Small intestine (tissue), 7 donors: ENCODE measurements around the gene LYZL1. TPM values are rescaled to one million over a fixed set of nuclear protein-coding genes. Genes with fewer than 3 reads are reported as not detected.

ENCODE experiments used
- DNase-seq, 2 donors: peaks; one replicate each; pipeline versions ENCODE4 v3.0.0 to v3.0.0-alpha.2; 2013
- FAIRE-seq: peaks from 2 replicates; lab custom pipeline; 2012; peaks lifted over from hg19 to GRCh38; lab: Jason Lieb, UNC
- H3K27ac ChIP-seq, 3 donors: one replicate each; pipeline ENCODE4 v1.5.1; 2013; ENCODE audit warnings: low read length in 2 of 3, mild to moderate bottlenecking in 2 of 3, control low read depth in 1 of 3, inconsistent platforms in 1 of 3, low read depth in 1 of 3, moderate library complexity in 1 of 3
- H3K27me3 ChIP-seq, 3 donors: one replicate each; pipeline ENCODE4 v1.6.1; 2013; ENCODE audit warnings: low read length in 3 of 3, inconsistent platforms in 1 of 3; ENCODE audit not compliant: control insufficient read depth in 3 of 3, insufficient read depth in 3 of 3
- H3K36me3 ChIP-seq, 3 donors: one replicate each; pipeline ENCODE4 v1.6.1; 2013; ENCODE audit warnings: low read length in 3 of 3, inconsistent platforms in 1 of 3, low read depth in 1 of 3, mild to moderate bottlenecking in 1 of 3, moderate library complexity in 1 of 3; ENCODE audit not compliant: control insufficient read depth in 3 of 3, insufficient read depth in 2 of 3
- H3K4me1 ChIP-seq, 3 donors: one replicate each; pipeline ENCODE4 v1.6.1; 2013; ENCODE audit warnings: low read length in 2 of 3, inconsistent platforms in 1 of 3, low read depth in 1 of 3, mild to moderate bottlenecking in 1 of 3, moderate library complexity in 1 of 3; ENCODE audit not compliant: control insufficient read depth in 3 of 3, insufficient read depth in 2 of 3
- H3K4me3 ChIP-seq, 3 donors: one replicate each; pipeline ENCODE4 v1.5.1; 2013; ENCODE audit warnings: low read length in 3 of 3, control low read depth in 1 of 3, inconsistent platforms in 1 of 3, low read depth in 1 of 3, mild to moderate bottlenecking in 1 of 3, moderate library complexity in 1 of 3
- H3K9me3 ChIP-seq, 2 donors: one replicate each; pipeline ENCODE4 v1.6.1; 2013; ENCODE audit warnings: low read depth in 1 of 2, low read length in 1 of 2; ENCODE audit not compliant: control insufficient read depth in 2 of 2, insufficient read depth in 1 of 2
- WGBS, 3 donors: extraction: QIAGEN DNeasy Blood & Tissue Kit; methylation state at CpG; one replicate each; pipeline ENCODE4 v1.1.7; 2013; 5-methylcytosine and 5-hydroxymethylcytosine counted together
- polyA plus RNA-seq, 4 donors: library from polyadenylated mRNA; stranded (reverse) in 3 of 4; unstranded in 1 of 4; fragments of 200-250 nt in 3 of 4; fragments of 120-200 nt in 1 of 4; gene quantifications; one replicate each; pipeline versions ENCODE4 v1.2.1 to v1.2.3, GENCODE V29; 2013
- donor health status: healthy with polysubstance abuse.
- donor health status: control.
- donor health status: control.
- donor health status: Bipolar disorder and iron deficiency.
- donor health status: healthy.

Gene LYZL1
- polyA plus RNA-seq, 4 donors: not detected

- Histone ChIP-seq H3K27ac (no peak overlapping the region), H3K9me3 (no peaks in the 10 kb centered on the region), H3K27me3 (peaks cover 0 to 2% (median 0%) of the 10 kb centered on the region in 3 donors), H3K36me3 (no peaks in the 10 kb centered on the region), H3K4me1 (no peaks in the 10 kb centered on the region), H3K4me3 (no peak overlapping the region)
- FAIRE-seq: no peak
- WGBS, 3 donors: 94 to 96% (median 96%) methylated on average over 6 of the region's 6 CpGs
- no peak for DNase-seq
These were observed 20.9 kb upstream of the LYZL1 start for GRCh38 chr10:29268011-29268410.

- H3K4me1 ChIP-seq: no peaks in the 10 kb centered on the region
- no peaks in the 10 kb centered on the region for H3K27me3 ChIP-seq
- WGBS, 3 donors: 85 to 87% (median 85%) methylated on average over 8 of the region's 8 CpGs
- no peak for DNase-seq
- no peaks in the 10 kb centered on the region for H3K9me3 ChIP-seq
- no peak overlapping the region for H3K4me3 ChIP-seq
- FAIRE-seq: no peak
- no peaks in the 10 kb centered on the region for H3K36me3 ChIP-seq
- H3K27ac ChIP-seq: no peak overlapping the region
These were observed 19.4 kb upstream of the LYZL1 start for GRCh38 chr10:29269486-29269885.

DNA sequence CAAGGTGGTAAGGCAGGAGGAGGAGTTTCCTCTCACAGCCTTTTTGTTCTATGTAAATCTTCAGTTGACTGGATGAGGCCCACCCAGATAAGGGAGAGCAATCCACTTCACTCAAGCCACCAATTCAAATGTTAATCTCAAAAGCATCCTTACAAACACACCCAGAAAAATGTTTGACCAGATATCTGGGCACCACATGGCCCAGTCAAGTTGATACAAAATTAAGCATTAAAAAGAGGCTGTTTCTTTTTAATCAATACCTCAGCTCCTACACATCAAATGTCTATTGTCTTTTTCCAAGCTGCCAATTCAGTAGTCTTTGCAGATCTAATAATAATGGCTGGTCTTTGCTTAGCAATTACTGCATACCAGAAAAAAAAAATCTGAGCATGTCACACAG, 18.0 kb upstream of the LYZL1 start:
- FAIRE-seq: no peak
- no peaks in the 10 kb centered on the region for H3K4me1 ChIP-seq
- H3K36me3 ChIP-seq: no peaks in the 10 kb centered on the region
- H3K27me3 ChIP-seq: no peaks in the 10 kb centered on the region
- H3K4me3 ChIP-seq: no peak overlapping the region
- no peak for DNase-seq
- no peak overlapping the region for H3K27ac ChIP-seq
- no peaks in the 10 kb centered on the region for H3K9me3 ChIP-seq

DNA sequence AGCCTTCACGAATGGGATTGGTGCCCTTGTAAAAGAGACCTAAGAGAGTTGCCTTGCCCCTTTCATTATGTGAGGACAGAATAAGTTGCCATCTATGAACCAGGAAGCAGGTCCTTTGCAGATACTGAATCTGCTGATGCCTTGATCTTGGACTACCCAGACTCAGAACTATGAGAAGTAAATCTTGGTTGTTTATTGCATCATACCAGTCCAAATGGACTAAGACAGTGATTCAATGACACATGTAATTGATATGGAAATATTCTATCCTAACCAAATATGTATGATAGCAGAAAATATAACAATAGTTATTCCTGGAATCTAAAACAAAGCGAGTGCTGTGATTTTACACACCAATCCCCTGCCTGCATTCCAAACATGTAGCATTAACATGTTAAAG, 17.0 kb upstream of the LYZL1 start:
- H3K9me3 ChIP-seq: no peaks in the 10 kb centered on the region
- FAIRE-seq (no peak), DNase-seq (no peak)
- no peaks in the 10 kb centered on the region for H3K36me3 ChIP-seq
- no peaks in the 10 kb centered on the region for H3K27me3 ChIP-seq
- H3K27ac ChIP-seq: no peak overlapping the region
- H3K4me1 ChIP-seq: peaks cover 0 to 6% (median 0%) of the 10 kb centered on the region in 3 donors
- WGBS, 3 donors: 62 to 64% (median 63%) methylated on average over 2 of the region's 2 CpGs
- no peak overlapping the region for H3K4me3 ChIP-seq

GRCh38 chr10:29273478-29273877, 15.4 kb upstream of the LYZL1 start:
- peaks cover 0 to 6% (median 0%) of the 10 kb centered on the region in 3 donors for H3K4me1 ChIP-seq
- DNase-seq: no peak
- FAIRE-seq: no peak
- H3K9me3 ChIP-seq: no peaks in the 10 kb centered on the region
- no peak overlapping the region for H3K4me3 ChIP-seq
- H3K27me3 ChIP-seq: no peaks in the 10 kb centered on the region
- 37 to 44% (median 43%) methylated on average over 5 of the region's 5 CpGs for WGBS, 3 donors
- H3K36me3 ChIP-seq: no peaks in the 10 kb centered on the region
- no peak overlapping the region for H3K27ac ChIP-seq

DNA sequence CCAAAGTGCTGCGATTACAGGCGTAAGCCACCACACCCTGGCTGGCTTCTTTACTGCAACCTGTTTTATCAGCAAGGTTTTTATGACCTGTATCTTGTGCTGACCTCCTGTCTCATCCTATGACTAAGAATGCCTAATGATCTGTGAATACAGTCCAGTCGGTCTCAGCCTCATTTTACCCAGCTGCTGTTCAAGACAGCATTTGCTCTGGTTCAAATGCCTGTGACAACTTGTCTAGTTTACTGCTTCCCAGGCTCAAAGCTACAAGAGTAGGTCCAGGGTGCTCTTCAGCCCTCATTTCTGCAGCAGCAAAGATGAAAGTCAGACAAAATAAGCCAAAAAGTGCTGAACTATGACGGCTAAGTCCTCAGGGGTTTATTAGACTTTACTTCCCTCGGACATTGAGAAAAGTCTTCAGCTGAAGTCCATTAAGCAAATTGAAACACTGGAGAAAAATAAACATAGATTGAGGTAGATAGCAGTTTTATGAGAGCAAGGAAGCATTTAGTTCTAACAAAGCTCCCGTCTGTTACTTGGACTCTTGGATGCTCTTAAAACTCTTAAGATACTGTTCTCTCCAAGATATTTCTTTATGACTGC, 12.5 kb upstream of the LYZL1 start:
- 33 to 58% (median 55%) methylated on average over 6 of the region's 6 CpGs for WGBS, 3 donors
- Histone ChIP-seq H3K9me3 (no peaks in the 10 kb centered on the region), H3K27me3 (no peaks in the 10 kb centered on the region), H3K4me1 (peaks cover 0 to 6% (median 0%) of the 10 kb centered on the region in 3 donors), H3K36me3 (no peaks in the 10 kb centered on the region), H3K27ac (no peak overlapping the region), H3K4me3 (no peak overlapping the region)
- DNase-seq (peak in 1 of 2 donors; percentile 29), FAIRE-seq (no peak)

GRCh38 chr10:29277296-29277695, 11.6 kb upstream of the LYZL1 start:
- FAIRE-seq (no peak), DNase-seq (no peak)
- no peaks in the 10 kb centered on the region for H3K36me3 ChIP-seq
- peaks cover 0 to 6% (median 0%) of the 10 kb centered on the region in 3 donors for H3K4me1 ChIP-seq
- no peaks in the 10 kb centered on the region for H3K9me3 ChIP-seq
- WGBS, 3 donors: 84 to 86% (median 86%) methylated on average over 4 of the region's 4 CpGs
- no peak overlapping the region for H3K4me3 ChIP-seq
- H3K27ac ChIP-seq: no peak overlapping the region
- H3K27me3 ChIP-seq: no peaks in the 10 kb centered on the region

GRCh38 chr10:29279779-29280487, 8.9 kb upstream of the LYZL1 start:
- 69 to 78% (median 75%) methylated on average over 12 of the region's 12 CpGs for WGBS, 3 donors
- no peak for DNase-seq
- H3K4me1 ChIP-seq: peaks cover 0 to 6% (median 0%) of the 10 kb centered on the region in 3 donors
- H3K9me3 ChIP-seq: no peaks in the 10 kb centered on the region
- FAIRE-seq: no peak
- no peak overlapping the region for H3K4me3 ChIP-seq
- H3K36me3 ChIP-seq: no peaks in the 10 kb centered on the region
- H3K27me3 ChIP-seq: peaks cover 0 to 2% (median 0%) of the 10 kb centered on the region in 3 donors
- no peak overlapping the region for H3K27ac ChIP-seq
